LNCAP (cell line): ENCODE data around the gene KIAA0513.

ENCODE experiments used
- TF ChIP-seq, protein P1 (sequence below): fragments of 450-650 bp; IDR thresholded peaks from 2 replicates; pipeline ENCODE4 v1.5.1; 2017; ENCODE audit warnings: mild to moderate bottlenecking

Gene KIAA0513

DNA sequence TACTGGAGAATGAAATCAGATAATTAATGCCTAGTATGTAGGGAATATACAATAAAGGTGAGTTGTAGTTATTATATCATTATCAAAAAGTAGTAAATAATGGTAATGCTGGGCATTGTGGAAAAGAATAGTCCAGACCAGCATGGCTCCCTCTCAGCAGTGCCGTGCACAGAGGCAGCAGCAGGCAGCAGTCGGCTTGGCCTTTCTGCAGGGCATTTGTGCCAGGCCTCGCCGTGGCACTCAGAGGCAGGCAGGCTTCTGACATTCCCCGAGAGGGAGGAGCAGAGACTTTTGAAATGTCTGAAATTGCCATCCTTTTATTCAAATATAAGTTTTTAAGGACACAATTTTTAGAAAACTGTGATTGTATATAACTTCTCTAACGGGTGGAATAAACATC, 15.0 kb downstream of the KIAA0513 start:
- TF ChIP-seq, protein P1, sequence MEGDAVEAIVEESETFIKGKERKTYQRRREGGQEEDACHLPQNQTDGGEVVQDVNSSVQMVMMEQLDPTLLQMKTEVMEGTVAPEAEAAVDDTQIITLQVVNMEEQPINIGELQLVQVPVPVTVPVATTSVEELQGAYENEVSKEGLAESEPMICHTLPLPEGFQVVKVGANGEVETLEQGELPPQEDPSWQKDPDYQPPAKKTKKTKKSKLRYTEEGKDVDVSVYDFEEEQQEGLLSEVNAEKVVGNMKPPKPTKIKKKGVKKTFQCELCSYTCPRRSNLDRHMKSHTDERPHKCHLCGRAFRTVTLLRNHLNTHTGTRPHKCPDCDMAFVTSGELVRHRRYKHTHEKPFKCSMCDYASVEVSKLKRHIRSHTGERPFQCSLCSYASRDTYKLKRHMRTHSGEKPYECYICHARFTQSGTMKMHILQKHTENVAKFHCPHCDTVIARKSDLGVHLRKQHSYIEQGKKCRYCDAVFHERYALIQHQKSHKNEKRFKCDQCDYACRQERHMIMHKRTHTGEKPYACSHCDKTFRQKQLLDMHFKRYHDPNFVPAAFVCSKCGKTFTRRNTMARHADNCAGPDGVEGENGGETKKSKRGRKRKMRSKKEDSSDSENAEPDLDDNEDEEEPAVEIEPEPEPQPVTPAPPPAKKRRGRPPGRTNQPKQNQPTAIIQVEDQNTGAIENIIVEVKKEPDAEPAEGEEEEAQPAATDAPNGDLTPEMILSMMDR = no peak

DNA sequence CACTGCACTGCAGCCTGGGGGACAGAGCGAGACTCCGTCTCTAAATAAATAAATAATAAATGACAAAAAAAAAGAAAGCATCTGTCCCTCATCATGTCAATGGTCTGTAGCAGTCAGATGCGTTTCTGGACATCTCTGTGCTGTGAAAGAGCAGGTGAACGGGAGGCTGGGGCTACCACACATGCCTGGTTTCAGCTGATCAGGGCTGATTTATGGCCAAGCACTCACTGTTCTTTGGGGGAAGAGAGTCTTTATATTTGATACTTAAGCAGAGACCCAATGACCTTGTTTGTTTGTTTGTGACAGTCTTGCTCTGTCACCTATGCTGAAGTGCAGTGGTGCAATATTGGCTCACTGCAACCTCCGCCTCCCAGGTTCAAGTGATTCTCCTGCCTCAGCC, 17.5 kb downstream of the KIAA0513 start:
- TF ChIP-seq, protein P1 = no peak

DNA sequence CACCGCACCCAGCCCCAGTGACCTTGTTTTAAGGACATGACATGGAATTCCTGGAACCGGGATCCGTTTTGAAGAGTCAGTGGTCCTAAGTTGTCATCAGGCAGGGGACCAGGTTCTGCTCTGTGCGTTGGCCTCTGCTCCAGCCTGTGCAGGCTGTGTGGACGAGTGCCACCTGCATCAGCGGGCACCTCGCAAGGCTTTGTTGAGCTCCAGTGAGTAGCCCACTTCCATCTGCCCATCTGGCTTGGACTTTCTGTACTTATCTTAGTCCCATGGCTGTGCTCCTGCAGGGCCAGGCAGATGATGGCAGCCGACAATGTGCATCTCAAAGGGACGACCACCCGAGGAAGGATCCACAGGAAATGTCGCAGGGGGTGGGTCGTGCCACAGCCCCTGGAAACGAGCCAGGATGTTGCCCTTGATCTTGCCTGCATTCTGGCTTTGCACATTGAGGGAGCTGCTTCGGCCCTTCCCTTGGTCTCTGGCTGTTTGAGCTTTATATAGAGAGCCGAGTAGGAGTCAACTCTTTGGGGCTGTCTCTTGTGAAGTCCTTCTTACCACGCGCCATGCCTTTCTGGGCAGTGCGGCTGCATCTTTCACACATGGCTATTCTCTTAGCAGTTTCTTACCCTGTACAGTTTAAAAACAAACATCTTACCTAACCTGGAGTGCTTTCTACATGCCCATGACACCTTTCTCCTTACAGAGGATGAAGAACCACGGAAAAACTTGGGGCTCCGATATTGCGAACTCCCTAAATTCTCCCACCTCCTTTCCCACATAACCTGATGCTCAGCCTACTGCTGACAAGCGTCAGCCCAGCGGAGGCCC, 18.3 kb downstream of the KIAA0513 start:
- TF ChIP-seq, protein P1 = no peak

DNA sequence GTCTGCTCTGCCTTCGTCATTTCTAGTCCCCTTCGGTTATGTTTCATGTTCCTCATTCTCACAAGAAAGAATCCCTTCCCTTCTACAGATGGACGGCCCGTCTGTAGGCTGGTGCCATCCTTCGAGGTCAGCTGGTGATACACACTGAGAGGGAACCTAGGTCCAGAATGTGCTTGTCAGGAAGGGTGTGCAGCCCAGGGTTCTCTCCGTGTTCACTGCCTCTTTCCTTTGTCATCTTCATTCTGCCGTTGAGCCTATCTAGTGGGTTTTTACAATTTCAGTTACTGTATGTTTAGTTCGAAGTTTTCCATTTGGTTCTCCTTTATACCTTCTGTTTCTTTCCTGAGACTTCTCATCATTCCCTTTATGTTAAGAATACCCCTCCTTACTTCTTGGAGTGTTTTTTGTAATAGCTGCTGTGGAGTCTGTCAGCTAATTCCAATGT, 18.9 kb downstream of the KIAA0513 start:
- TF ChIP-seq, protein P1 = no peak

DNA sequence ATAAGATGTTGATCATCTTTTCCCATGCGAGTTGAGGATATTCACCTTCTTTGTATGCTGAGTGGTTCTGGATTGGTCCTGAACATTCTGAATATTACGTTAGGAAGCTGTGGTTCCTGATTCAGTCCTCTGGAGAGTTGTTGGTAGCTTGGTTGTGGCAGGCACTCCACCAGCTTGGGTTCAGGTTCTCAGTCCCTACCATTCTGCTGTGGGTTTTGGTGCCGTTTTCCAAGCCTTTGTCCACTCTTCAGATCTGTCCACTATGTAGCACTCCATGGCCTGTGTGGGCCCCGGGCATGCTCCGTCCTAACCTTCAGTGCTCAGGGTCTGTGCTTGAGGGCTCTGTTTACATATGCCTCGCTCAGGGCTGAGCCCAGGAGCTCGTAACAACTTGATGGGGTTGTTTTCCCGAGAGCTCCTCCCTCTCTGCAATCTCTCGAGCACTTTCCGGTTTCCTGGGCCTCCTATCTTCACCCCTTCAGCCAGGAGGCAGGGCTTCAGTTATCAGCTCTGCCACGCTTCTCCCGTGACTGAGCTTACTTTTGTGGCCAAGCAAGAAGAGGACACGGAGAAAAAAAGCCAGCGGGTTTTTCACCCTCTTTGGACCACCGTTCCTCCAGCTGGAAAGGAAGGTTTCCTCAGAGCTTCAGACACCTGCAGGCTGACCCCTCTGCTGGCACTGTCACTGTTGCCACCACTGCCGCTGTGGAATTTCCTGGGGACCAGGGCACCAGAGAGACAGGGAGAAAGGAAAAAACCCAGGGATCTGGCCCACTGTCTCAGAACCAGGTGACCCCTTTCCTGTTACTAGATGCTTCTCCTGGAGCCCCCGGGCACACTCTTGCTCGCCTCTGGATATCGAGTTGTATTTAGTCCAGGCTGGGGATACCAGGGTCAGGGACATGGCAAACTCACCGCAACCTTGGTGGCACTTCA, 19.6 kb downstream of the KIAA0513 start:
- TF ChIP-seq, protein P1 = no peak

DNA sequence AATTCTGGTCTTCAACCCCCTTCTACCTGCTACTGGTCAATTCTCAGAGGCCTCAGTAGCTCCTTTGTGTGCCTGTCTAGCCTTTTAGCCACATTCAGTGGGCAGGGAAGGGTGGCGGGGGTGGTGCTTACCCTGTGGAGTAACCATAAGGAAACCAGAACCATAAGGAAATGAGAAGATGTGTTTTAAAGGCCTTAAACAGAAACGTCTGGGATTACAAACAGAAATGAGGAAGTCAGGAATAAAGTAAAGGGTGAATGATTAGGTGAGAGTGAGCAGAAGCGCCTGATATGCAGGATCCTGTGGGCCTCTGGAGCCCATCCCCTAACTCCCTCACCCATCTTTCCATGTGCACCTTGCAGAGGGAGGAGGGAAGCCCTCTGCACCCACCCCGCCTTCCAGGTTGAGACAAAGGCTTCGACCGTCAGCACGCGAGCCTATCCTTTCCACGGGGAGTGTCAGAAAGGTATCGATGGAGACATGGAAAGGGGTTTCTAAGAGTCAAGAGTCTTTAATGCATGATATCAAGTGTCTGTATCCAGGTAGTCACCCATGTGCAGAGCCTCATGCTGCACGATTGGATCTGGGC, 20.4 kb downstream of the KIAA0513 start:
- TF ChIP-seq, protein P1 = no peak

DNA sequence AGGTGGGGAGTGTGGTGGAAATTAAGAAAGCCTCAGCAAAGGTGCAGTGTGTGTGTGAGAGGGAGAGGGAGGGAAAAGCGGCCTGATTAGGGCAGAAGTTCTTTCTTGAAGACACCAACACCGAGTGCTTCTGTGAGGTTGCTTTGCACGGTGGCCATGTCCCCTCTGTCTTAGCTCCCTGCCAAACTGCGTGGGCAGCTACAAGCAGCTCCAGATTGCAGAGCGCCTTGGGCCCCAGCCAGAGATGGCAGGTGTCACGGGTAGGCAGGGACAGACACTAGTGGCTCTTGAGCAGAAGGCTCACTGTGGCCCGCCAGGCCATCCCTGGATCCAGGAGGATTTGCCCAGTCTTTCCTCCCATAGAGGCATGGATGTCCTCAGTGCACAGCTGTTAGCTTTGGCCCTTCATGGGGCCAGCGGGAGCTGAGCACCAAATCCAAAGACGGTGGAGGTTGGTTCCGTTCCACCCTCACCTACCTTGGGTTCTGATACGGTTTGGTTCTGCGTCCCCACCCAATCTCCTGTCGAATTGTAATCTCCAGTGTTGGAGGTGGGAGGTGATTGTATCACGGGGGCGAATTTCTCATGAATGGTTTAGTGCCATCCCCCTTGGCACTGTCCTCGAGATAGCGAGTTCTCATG, 21.4 kb downstream of the KIAA0513 start:
- TF ChIP-seq, protein P1 = no peak
